KMS-11 (cell line): ENCODE measurements around the gene CDC42EP2.

Experiments
- H2AFZ ChIP-seq: fragments of 200-600 bp; sonication (generic); 2 replicates; pipeline ENCODE4 v1.6.1; 2016; ENCODE audit warnings: antibody characterized with exemption, mixed run types, low read depth
- H3K27ac ChIP-seq: fragments of 200-600 bp; sonication (generic); 2 replicates; pipeline ENCODE4 v1.6.1; 2016; ENCODE audit warnings: mild to moderate bottlenecking, mixed run types
- H3K27me3 ChIP-seq: fragments of 200-600 bp; sonication (generic); 2 replicates; pipeline ENCODE4 v1.6.1; 2017; ENCODE audit warnings: mild to moderate bottlenecking, low read depth, mixed run types, moderate library complexity; ENCODE audit not compliant: insufficient read depth
- H3K36me3 ChIP-seq: fragments of 200-600 bp; sonication (generic); 2 replicates; pipeline ENCODE4 v1.6.1; 2017; ENCODE audit warnings: mild to moderate bottlenecking, mixed run types; ENCODE audit not compliant: insufficient read depth
- H3K4me1 ChIP-seq: fragments of 200-600 bp; sonication (generic); 2 replicates; pipeline ENCODE4 v1.6.1; 2016; ENCODE audit warnings: mild to moderate bottlenecking, low read depth, mixed run types; ENCODE audit not compliant: poor library complexity, severe bottlenecking
- H3K4me2 ChIP-seq: fragments of 200-600 bp; sonication (generic); 2 replicates; pipeline ENCODE4 v1.7.0; 2016; ENCODE audit warnings: mild to moderate bottlenecking, mixed run types
- H3K4me3 ChIP-seq: fragments of 200-600 bp; sonication (generic); IDR thresholded peaks from 2 replicates; pipeline ENCODE4 v1.6.1; 2017; ENCODE audit warnings: low read depth, low read length, mixed read lengths; ENCODE audit not compliant: insufficient read depth
- H3K79me2 ChIP-seq: fragments of 200-600 bp; sonication (generic); 2 replicates; pipeline ENCODE4 v1.6.1; 2016; ENCODE audit warnings: low read depth, mixed run types; ENCODE audit not compliant: insufficient read depth
- H3K9ac ChIP-seq: fragments of 200-600 bp; sonication (generic); 2 replicates; pipeline ENCODE4 v1.6.1; 2016; ENCODE audit warnings: mild to moderate bottlenecking, mixed run types
- H4K20me1 ChIP-seq: fragments of 200-600 bp; sonication (generic); 2 replicates; pipeline ENCODE4 v1.6.1; 2016; ENCODE audit warnings: mild to moderate bottlenecking, mixed run types; ENCODE audit not compliant: insufficient read depth
- TF ChIP-seq, protein P1 (sequence below): fragments of 200-600 bp; sonication (generic); conservative IDR thresholded peaks from 2 replicates; pipeline ENCODE4 v1.6.1; 2017; ENCODE audit warnings: low read depth, mild to moderate bottlenecking, antibody characterized with exemption, low read length, moderate library complexity, mixed read lengths

The CDC42EP2 gene

DNA sequence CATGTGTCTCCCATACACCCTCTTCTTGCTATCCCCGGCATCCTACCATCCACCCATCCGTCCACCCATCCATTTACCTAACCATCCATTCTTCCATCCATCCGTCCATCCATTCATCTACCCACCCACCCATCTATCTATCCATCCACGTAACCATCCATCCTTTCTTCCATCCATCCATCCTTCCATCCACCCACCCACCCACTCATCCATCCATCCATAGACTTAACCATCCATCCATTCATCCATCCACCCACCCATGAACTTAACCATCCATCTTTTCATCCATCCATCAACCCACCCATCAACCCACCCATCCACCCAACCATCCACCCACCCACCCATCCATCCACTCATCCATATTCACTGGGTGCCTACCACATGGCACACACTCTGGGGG is 10.6 kb upstream of the CDC42EP2 start:
- Histone ChIP-seq H3K4me2 (no peak overlapping the region), H3K9ac (no peak overlapping the region), H3K36me3 (no peaks in the 10 kb centered on the region), H3K27ac (no peak overlapping the region), H3K27me3 (no peaks in the 10 kb centered on the region), H3K79me2 (no peaks in the 10 kb centered on the region), H2AFZ (no peak overlapping the region), H3K4me1 (peaks cover 5% of the 10 kb centered on the region), H3K4me3 (no peak overlapping the region), H4K20me1 (no peaks in the 10 kb centered on the region)
- TF ChIP-seq, protein P1, sequence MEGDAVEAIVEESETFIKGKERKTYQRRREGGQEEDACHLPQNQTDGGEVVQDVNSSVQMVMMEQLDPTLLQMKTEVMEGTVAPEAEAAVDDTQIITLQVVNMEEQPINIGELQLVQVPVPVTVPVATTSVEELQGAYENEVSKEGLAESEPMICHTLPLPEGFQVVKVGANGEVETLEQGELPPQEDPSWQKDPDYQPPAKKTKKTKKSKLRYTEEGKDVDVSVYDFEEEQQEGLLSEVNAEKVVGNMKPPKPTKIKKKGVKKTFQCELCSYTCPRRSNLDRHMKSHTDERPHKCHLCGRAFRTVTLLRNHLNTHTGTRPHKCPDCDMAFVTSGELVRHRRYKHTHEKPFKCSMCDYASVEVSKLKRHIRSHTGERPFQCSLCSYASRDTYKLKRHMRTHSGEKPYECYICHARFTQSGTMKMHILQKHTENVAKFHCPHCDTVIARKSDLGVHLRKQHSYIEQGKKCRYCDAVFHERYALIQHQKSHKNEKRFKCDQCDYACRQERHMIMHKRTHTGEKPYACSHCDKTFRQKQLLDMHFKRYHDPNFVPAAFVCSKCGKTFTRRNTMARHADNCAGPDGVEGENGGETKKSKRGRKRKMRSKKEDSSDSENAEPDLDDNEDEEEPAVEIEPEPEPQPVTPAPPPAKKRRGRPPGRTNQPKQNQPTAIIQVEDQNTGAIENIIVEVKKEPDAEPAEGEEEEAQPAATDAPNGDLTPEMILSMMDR, result no peak

DNA sequence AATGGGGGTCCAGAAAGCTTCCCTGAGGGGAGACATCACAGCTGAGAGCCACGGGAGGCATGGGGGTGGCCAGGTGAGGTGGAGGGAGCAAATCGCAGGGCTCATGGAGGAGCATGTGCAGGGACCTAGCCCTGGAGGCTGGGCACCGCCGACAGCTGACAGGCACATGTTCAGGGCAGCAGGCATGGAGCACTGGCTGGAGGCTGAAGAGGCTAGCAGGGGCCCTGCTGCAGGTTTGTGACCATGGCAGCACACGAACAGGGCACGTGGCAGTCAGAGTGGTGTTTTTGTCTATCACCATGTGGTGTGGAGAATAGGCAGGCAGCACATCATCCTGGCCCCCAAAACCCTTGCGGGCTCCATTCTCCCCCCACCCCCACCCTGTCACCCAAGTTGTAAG is 10.1 kb upstream of the CDC42EP2 start:
- Histone ChIP-seq H3K27me3 (no peaks in the 10 kb centered on the region), H3K36me3 (no peaks in the 10 kb centered on the region), H3K9ac (no peak overlapping the region), H3K4me2 (no peak overlapping the region), H3K79me2 (no peaks in the 10 kb centered on the region), H4K20me1 (no peaks in the 10 kb centered on the region), H3K4me1 (peaks cover 5% of the 10 kb centered on the region), H3K4me3 (no peak overlapping the region), H2AFZ (no peak overlapping the region), H3K27ac (no peak overlapping the region)
- TF ChIP-seq, protein P1, result no peak

DNA sequence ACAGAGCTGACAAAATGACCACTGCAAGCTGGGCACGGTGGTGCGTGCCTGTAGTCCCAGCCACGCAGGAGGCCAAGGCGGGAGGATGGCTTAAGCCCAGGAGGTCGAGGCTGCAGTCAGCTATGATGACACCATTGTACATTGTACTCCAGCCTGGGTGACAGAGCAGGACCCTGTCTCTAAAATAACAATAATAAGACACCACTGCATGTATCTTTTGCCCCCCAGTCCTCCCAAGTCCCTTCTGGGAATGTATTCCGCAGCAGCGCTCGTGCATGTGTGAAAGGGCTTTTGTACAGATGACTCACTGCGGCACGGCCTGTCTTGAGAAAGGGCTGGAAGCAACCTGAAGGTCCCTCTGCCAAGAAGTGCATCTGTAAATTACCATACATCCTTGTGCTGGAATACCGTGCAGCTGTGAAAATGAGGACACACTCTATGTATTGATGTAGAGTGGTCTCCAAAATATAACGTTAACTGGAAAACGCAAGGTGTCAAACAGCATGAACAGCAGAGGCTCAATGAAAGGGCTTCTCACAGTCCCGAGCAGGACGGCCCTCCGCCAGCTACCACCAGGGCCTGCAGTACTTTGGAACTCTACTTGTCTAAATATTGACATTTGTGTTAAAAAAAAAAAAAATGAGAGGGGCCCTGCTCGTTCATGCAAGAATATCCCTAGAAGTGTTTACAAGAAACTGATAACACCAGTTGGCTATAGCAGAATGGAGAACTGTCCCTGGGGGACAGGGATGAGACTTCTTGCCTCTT is 9.0 kb upstream of the CDC42EP2 start:
- Histone ChIP-seq H3K27ac (no peak overlapping the region), H2AFZ (no peak overlapping the region), H3K36me3 (no peaks in the 10 kb centered on the region), H3K27me3 (no peaks in the 10 kb centered on the region), H4K20me1 (no peaks in the 10 kb centered on the region), H3K4me2 (no peak overlapping the region), H3K4me1 (peaks cover 10% of the 10 kb centered on the region), H3K79me2 (no peaks in the 10 kb centered on the region), H3K9ac (no peak overlapping the region), H3K4me3 (no peak overlapping the region)
- TF ChIP-seq, protein P1, result no peak

DNA sequence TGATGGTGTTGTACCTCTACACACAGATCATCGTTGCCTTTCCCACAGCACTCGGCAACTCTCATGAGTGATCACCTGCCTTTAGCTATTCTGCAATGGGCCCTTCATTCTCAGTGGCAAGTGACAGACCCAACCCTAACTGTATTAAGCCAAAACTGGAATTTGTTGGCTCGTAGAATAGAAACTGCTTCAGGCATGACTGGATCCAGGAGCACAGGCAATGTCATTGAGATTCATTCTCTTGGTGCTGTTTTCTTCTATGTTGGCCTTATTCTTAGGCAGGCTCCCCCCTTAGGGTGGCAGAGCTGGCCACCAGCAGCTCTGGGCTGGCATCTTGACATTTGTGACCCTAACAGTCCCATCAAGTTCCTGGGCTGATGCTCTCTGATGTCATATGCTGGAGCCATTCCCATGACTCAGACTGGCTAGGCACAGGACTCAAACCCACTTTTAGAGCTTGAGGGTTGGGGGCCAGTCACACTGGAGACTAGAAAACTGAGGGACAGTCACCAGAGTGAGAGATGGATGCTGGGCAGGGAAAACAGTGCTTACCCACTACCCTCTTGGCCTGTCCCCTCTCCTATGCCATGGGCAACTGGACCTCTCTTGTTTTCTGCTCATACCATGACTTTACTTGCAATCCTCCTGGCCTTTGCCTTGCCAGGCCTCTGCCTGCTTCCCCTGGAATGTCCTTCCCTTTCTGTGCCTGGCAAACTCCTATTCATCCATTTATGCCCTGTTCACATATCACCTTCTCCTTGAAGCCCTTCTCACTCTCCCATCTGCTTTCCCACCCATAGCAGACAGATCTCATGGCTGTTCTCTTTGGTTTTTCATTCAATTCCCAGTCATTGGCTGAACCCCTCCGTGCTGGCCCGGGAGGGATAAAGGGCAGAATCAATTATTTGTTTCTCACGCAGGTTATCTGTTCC is 7.1 kb upstream of the CDC42EP2 start:
- no peak overlapping the region for H2AFZ ChIP-seq
- TF ChIP-seq, protein P1, result no peak
- H3K36me3 ChIP-seq, result no peaks in the 10 kb centered on the region
- no peak overlapping the region for H3K4me2 ChIP-seq
- H3K27me3 ChIP-seq, result no peaks in the 10 kb centered on the region; the same call in 1 of the 2 replicates
- peaks cover 10% of the 10 kb centered on the region for H3K4me1 ChIP-seq
- H3K9ac ChIP-seq, result no peak overlapping the region
- no peaks in the 10 kb centered on the region for H3K79me2 ChIP-seq
- no peak overlapping the region for H3K27ac ChIP-seq
- H3K4me3 ChIP-seq, result no peak overlapping the region
- no peaks in the 10 kb centered on the region for H4K20me1 ChIP-seq
